ENCODE data around the gene TMEM37.

The TMEM37 gene

GRCh38 chr2:119462574-119462973 is 30.9 kb downstream of the TMEM37 start:
- no peak for DNase-seq

DNA sequence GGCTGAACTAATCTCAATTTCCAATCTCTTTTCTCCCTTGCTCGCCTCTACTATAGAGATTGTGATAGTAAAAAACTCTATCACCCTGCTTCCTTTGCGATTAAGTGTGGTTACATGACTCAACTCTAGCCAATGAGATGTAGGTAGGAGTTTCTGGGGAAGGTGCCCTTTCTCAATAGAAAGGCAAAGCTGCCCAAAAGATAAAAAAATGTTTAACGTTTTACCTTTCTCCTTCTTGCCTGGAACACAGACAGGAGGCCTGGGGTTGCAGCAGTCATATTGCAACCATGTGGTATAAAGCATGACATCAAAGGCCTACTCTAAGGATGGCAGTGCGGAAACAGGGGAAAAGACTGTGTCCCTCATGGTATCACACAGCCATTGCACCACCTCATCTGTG is 31.5 kb downstream of the TMEM37 start:
- no peak for DNase-seq

DNA sequence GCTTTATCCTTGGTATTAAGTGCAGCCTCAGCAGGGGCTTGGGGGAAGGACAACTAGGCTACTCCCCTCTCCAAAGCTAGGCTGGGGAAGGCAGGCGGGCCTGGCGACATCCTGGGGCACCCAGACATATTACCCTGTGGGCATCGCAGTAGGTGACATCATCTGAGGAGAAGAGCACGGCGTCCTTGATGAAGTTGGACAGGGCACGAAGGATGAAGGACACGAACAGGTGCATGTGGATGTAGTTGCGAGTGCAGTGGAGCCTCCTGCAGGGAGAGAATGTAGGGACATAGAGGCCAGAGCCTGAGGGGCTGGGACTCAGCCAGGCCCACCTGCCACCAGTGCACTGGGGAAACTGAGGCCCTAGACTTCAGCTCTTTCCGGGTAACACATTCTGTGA is 32.3 kb downstream of the TMEM37 start:
- DNase-seq, result no peak

- no peak for DNase-seq
Observed at GRCh38 chr2:119464981-119465380, 33.3 kb downstream of the TMEM37 start.

DNA sequence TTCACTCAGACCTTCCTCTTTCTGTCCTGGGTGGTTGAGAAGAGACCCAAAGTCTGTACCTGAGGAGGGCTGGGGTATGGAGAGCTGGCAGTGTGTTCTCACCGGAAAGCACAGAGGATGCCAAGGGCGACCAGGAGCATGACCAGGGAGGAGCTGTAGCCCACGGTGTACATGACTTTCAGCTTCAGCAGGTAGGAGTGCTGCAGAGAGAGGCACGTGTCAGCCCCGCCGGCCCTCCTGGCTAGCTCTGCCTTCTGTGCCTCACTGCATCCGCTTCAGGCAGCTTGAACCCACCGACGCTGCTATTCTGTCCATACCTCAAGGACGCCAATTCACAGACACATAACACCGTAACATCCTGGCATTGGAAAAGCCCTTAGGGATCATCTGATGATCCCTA is 34.0 kb downstream of the TMEM37 start:
- DNase-seq, result no peak

- no peak for DNase-seq
Observed at GRCh38 chr2:119466373-119466772, 34.7 kb downstream of the TMEM37 start.

GRCh38 chr2:119468154-119468955 is 36.7 kb downstream of the TMEM37 start:
- no peak for DNase-seq

GRCh38 chr2:119469131-119469530 is 37.5 kb downstream of the TMEM37 start:
- DNase-seq, result no peak

DNA sequence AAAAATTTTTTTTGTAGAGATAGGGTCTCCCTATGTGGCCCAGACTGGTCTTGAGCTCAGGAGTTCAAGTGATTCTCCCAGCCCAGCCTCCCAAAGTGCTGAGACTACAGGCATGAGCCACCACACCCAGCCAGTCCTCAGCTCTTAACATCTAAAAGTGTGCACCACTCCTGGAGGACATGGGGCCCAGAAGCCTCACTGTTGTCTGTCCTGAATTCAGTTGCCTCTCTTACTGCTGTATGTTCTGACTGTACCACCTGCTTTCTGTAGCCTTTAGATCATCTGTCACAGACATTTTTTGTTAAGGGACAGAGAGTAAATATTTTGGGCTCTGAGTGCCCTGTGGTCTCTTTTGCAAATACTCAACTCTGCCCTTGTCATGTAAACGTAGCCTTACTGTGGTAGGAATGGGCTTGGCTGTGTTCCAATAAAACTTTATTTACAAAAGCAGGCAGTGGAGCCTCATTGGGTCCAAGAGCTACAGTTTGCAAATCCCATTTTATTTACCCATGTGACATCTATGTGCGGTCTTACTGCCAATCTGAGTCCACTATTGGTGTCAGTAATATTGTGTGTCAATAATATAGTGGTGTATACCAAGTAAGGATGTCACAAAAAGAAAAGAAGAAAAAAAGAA is 38.1 kb downstream of the TMEM37 start:
- DNase-seq, result no peak

DNA sequence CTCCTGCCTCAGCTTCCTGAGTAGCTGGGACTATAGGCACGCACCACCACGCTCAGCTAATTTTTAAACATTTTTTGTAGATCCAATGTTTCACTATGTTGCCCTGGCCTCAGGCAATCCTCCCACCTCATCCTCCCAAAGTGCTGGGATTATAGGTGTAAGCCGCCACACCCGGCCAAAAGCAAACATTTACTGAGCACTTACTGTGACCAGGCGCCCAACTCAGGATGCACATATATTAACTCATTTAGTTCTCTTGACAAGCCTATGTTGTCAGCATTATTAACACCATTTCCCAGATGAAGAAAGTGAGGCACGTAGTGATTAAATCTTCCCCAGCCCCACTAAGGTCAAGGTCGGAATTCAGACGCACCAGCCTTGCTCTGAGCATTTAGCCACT is 41.1 kb downstream of the TMEM37 start:
- no peak for DNase-seq

- DNase-seq, result no peak
Observed at GRCh38 chr2:119473621-119474370, 42.1 kb downstream of the TMEM37 start.

GRCh38 chr2:119474371-119475224 is 42.9 kb downstream of the TMEM37 start:
- no peak for DNase-seq

GRCh38 chr2:119475225-119475856 is 43.7 kb downstream of the TMEM37 start:
- no peak for DNase-seq

DNA sequence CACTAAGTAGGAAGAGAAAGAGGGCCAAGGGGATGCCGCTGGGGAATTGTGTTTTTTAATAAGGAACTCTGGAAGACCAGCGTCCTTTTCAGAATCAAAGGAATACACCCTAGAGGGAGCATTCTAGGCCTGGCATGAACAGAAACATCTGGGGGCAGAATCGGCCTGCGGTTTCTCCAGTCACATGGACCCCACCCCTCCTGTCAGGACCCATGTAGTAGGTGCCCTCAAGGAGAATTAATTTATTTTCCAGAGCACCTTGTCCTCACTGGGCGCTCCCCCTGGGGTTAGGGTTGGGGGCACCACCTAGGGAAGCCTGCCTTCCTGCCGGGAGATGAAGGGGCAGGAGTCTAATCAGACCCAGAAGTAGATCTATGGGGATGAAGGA is 44.2 kb downstream of the TMEM37 start:
- DNase-seq, result no peak

- DNase-seq, result no peak
Observed at GRCh38 chr2:119476301-119477112, 44.9 kb downstream of the TMEM37 start.

GRCh38 chr2:119477113-119477505 is 45.5 kb downstream of the TMEM37 start:
- DNase-seq, result no peak

DNA sequence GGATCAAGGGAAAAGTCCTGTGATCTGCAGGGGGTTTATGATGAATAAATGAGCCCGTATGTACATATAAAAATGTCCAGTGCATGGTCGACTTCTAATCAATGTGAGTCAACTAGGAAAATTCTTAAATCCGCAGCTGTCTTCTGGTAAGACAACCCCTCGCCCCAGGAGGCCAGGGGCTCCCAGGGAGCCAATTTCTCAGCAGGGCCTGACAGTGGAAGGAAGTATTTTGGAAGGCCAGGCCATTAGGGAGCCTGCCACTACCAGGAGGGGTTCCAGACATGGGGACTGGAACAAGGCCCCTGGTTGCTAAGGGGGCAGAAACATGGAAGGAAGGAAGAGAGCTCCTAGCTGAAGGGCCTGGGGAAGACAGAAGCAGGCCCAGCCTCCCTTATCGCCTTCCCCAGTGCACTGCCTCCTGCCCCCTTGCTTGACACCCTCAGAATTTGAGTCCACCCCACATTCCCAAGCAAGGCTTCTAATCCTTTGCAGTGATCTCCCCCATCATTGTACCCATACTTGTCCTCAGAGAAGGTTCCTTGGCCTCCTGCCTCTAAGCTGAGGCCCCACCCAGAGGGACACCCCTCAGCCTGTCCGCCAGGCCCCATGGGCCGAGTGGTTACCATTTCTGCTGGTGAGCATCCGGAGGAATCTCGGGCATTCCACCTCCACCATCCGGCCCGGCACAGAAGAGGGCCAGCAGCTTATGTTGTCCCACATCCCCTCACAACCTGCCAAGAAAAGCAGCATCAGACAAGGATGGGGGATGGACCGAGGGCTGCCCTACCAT is 46.7 kb downstream of the TMEM37 start:
- no peak for DNase-seq

DNA sequence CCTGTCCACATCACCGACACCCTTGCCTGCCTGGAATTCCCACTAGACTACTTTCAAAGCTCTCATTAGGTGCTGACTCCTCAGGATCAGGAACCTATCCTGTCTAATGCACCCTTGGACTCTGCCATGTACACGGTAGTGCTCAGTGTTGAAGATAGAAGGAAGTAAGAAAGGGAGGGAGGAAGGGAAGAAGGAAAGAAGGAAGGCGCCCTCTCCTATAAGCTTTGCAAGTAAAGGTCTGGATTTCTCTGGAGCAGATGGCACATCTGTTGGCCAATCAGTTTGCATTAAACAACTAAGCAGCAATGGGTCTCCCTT is 47.3 kb downstream of the TMEM37 start:
- DNase-seq, result no peak

DNA sequence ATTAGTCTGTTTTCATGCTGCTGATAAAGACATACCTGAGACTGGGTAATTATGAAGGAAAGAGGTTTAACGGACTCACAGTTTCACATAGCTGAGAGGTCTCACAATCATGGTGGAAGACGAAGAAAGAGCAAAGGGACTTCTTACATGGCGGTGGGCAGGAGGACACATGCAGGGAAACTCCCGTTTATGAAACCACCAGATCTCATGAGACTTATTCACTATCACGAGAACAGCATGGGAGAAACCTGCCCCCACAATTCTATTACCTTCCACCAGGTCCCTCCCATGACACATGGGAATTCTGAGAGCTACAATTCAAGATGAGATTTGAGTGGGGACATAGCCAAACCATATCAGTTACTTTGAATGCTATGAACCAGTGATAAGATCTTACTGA is 48.5 kb downstream of the TMEM37 start:
- DNase-seq, result no peak

- DNase-seq, result no peak
Observed at GRCh38 chr2:119480718-119481142, 49.1 kb downstream of the TMEM37 start.
